ENCODE data around the gene DOCK2.

The DOCK2 gene

GRCh38 chr5:170008376-170008775 is 371.3 kb downstream of the DOCK2 start:
- no peak for DNase-seq

GRCh38 chr5:170010595-170010994 is 373.5 kb downstream of the DOCK2 start:
- DNase-seq = no peak

GRCh38 chr5:170011751-170012150 is 374.7 kb downstream of the DOCK2 start:
- no peak for DNase-seq

GRCh38 chr5:170012622-170013021 is 375.5 kb downstream of the DOCK2 start:
- no peak for DNase-seq

GRCh38 chr5:170020423-170020822 is 383.3 kb downstream of the DOCK2 start:
- no peak for DNase-seq

- no peak for DNase-seq
Observed at GRCh38 chr5:170021506-170021905, 384.4 kb downstream of the DOCK2 start.

- DNase-seq = no peak
Observed at GRCh38 chr5:170025853-170026252, 388.8 kb downstream of the DOCK2 start.

GRCh38 chr5:170028124-170028523 is 391.0 kb downstream of the DOCK2 start:
- no peak for DNase-seq

- no peak for DNase-seq
Observed at GRCh38 chr5:170034231-170034630, 397.2 kb downstream of the DOCK2 start.

GRCh38 chr5:170038241-170038640 is 401.2 kb downstream of the DOCK2 start:
- no peak for DNase-seq

GRCh38 chr5:170039830-170040229 is 402.8 kb downstream of the DOCK2 start:
- DNase-seq = no peak

- DNase-seq = no peak
Observed at GRCh38 chr5:170046241-170046640, 409.2 kb downstream of the DOCK2 start.

- DNase-seq = no peak
Observed at GRCh38 chr5:170049713-170050112, 412.6 kb downstream of the DOCK2 start.

- DNase-seq = no peak
Observed at GRCh38 chr5:170053896-170054295, 416.8 kb downstream of the DOCK2 start.

GRCh38 chr5:170055606-170056005 is 418.5 kb downstream of the DOCK2 start:
- DNase-seq = no peak

GRCh38 chr5:170056561-170057267 is 419.6 kb downstream of the DOCK2 start:
- DNase-seq = no peak

GRCh38 chr5:170057311-170057710 is 420.2 kb downstream of the DOCK2 start:
- no peak for DNase-seq

- DNase-seq = no peak
Observed at GRCh38 chr5:170059221-170059620, 422.1 kb downstream of the DOCK2 start.

- DNase-seq = no peak
Observed at GRCh38 chr5:170067152-170067551, 430.1 kb downstream of the DOCK2 start.

GRCh38 chr5:170067574-170068170 is 430.6 kb downstream of the DOCK2 start:
- no peak for DNase-seq

GRCh38 chr5:170069512-170069911 is 432.4 kb downstream of the DOCK2 start:
- DNase-seq = no peak

GRCh38 chr5:170070556-170071412 is 433.7 kb downstream of the DOCK2 start:
- no peak for DNase-seq

- no peak for DNase-seq
Observed at GRCh38 chr5:170071748-170072147, 434.7 kb downstream of the DOCK2 start.

GRCh38 chr5:170075696-170076095 is 438.6 kb downstream of the DOCK2 start:
- DNase-seq = no peak

Measured in activated T-cell treated with anti-CD3 and anti-CD28 coated beads for 4 hours (primary cell).